DND-41 (cell line): Measurements from ENCODE around the gene CENPN.

Experiments used
- ATAC-seq: fragments of 200-7000 bp; cut with Tn5 transposase; 3 replicates; pipeline ENCODE4 v1.9.1; 2021; ENCODE audit warnings: low read depth; ENCODE audit not compliant: insufficient read depth
- DNase-seq: peaks from one replicate; pipeline ENCODE4 v3.0.0-alpha.2; 2020
- H2AFZ ChIP-seq: 2 replicates; pipeline ENCODE4 v1.6.0; 2012; ENCODE audit warnings: low read depth, low read length
- H3K27ac ChIP-seq: 2 replicates; pipeline ENCODE4 v1.5.1; 2012; ENCODE audit warnings: low read length, inconsistent platforms
- H3K27me3 ChIP-seq: fragments of 200-600 bp; sonication (generic); 2 replicates; pipeline ENCODE4 v1.6.0; 2012; ENCODE audit warnings: low read length, mild to moderate bottlenecking, inconsistent platforms; ENCODE audit not compliant: insufficient read depth, poor library complexity
- H3K36me3 ChIP-seq: 2 replicates; pipeline ENCODE4 v1.5.1; 2012; ENCODE audit warnings: low read length, inconsistent platforms; ENCODE audit not compliant: insufficient read depth
- H3K4me1 ChIP-seq: 2 replicates; pipeline ENCODE4 v1.5.1; 2012; ENCODE audit warnings: mild to moderate bottlenecking, low read length; ENCODE audit not compliant: insufficient read depth
- H3K4me2 ChIP-seq: 2 replicates; pipeline ENCODE4 v1.6.0; 2012; ENCODE audit warnings: mild to moderate bottlenecking, moderate library complexity, low read length, inconsistent platforms; ENCODE audit not compliant: insufficient read depth
- H3K4me3 ChIP-seq, 2 experiments: fragments of 200-600 bp in 1 of 2; shearing (Covaris generic) in 1 of 2; 2 replicates each; pipeline ENCODE4 v1.5.1; 2012 to 2016; ENCODE audit warnings: inconsistent platforms in 2 of 2, low read length in 2 of 2, mild to moderate bottlenecking in 2 of 2, low read depth in 1 of 2, moderate library complexity in 1 of 2
- H3K79me2 ChIP-seq: 2 replicates; pipeline ENCODE4 v1.6.0; 2012; ENCODE audit warnings: low read length, inconsistent platforms; ENCODE audit not compliant: insufficient read depth
- H3K9ac ChIP-seq: 2 replicates; pipeline ENCODE4 v1.6.0; 2012; ENCODE audit warnings: low read depth, mild to moderate bottlenecking, inconsistent platforms, low read length, moderate library complexity
- H3K9me3 ChIP-seq: 2 replicates; pipeline ENCODE4 v1.5.1; 2012; ENCODE audit warnings: low read length, moderate library complexity, mild to moderate bottlenecking, inconsistent platforms; ENCODE audit not compliant: insufficient read depth, severe bottlenecking
- H4K20me1 ChIP-seq: 2 replicates; pipeline ENCODE4 v1.6.0; 2012; ENCODE audit warnings: low read length; ENCODE audit not compliant: insufficient read depth
- EZH2 ChIP-seq: IDR thresholded peaks from 3 replicates; pipeline ENCODE4 v1.6.1; 2012; ENCODE audit warnings: borderline replicate concordance, low read depth, mild to moderate bottlenecking, moderate library complexity, low read length, inconsistent platforms; ENCODE audit not compliant: severe bottlenecking
- TF ChIP-seq, protein P1 (sequence below): IDR thresholded peaks from 2 replicates; pipeline ENCODE4 v1.5.1; 2012; ENCODE audit warnings: borderline replicate concordance, low read length, moderate library complexity, mild to moderate bottlenecking; ENCODE audit not compliant: poor library complexity, severe bottlenecking; ENCODE audit errors: extremely low read depth

Gene CENPN

DNA sequence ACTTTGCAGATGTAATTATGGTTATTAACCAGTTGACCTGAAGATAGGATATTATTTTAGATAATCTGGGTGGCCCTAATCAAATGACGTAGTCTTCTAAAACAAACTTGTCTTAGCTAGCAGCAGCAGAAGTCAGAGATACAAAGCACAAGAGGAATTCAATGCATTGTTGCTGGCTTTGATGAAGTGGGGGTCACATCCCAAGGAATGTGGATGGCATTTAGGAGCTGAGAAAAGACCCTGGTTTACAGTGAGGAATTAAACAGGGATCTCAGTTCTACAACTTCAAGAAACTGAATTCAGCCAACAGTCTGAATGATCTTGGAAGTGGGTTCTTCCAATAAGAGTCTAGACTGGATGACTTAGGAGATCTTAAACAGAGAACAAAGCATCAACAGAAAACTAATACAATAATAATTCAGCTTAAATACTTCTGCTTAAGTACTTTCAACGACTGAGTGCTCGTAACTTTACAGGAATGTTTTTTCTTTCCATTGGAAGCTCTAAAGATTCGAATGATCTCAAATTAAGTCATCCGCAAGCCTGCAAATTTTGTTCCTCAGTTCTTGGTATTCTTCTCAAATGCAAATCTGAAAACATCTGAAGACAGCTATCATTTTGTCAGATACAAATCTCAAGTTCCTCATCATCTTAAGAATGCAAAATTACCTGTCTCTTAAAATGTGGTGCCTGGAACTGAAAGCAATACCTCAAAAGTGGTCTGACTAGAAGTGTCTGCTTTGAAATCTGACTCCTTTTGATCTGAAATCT, 66.7 kb downstream of the CENPN start:
- Histone ChIP-seq H4K20me1 (no peaks in the 10 kb centered on the region), H3K4me1 (peaks cover 18% of the 10 kb centered on the region), H3K9ac (no peak overlapping the region), H3K4me3 (no peak overlapping the region), H3K36me3 (no peaks in the 10 kb centered on the region), H3K27me3 (no peaks in the 10 kb centered on the region), H3K9me3 (no peaks in the 10 kb centered on the region), H3K79me2 (no peaks in the 10 kb centered on the region), H3K4me2 (no peak overlapping the region), H2AFZ (no peak overlapping the region), H3K27ac (no peak overlapping the region)
- no peak for ATAC-seq
- TF ChIP-seq EZH2: no peak
- TF ChIP-seq, protein P1, sequence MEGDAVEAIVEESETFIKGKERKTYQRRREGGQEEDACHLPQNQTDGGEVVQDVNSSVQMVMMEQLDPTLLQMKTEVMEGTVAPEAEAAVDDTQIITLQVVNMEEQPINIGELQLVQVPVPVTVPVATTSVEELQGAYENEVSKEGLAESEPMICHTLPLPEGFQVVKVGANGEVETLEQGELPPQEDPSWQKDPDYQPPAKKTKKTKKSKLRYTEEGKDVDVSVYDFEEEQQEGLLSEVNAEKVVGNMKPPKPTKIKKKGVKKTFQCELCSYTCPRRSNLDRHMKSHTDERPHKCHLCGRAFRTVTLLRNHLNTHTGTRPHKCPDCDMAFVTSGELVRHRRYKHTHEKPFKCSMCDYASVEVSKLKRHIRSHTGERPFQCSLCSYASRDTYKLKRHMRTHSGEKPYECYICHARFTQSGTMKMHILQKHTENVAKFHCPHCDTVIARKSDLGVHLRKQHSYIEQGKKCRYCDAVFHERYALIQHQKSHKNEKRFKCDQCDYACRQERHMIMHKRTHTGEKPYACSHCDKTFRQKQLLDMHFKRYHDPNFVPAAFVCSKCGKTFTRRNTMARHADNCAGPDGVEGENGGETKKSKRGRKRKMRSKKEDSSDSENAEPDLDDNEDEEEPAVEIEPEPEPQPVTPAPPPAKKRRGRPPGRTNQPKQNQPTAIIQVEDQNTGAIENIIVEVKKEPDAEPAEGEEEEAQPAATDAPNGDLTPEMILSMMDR: no peak
- DNase-seq: no peak

DNA sequence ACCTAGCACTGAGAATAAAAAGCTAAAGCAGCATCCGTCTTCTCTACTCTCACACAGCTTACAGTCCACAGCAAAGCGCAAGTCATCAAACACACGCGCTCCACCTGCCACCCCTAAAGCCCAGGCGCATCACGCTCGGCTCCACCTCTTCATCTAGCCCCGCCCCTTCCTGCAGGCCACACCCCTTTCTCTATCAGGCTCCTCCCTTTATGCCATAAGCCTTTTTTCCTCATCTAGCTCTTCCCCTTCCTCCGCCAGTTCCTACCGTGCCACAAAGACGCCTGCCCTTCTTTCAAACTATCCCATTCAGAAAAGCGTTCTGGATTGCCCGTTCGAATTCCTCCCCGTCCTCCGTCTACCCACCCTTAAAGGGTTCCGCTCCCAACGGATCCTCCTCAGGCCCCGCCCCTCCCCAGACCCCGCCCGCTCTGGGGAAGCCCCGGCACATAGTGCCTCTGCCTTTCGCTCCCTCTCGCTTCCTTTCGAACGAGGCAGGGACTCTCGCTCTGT, 69.6 kb downstream of the CENPN start:
- ATAC-seq (peak; percentile 84), DNase-seq (peak; percentile 89)
- H3K9me3 ChIP-seq: no peaks in the 10 kb centered on the region
- H3K4me2 ChIP-seq: peak overlapping the region; percentile 87
- no peaks in the 10 kb centered on the region for H3K79me2 ChIP-seq
- TF ChIP-seq EZH2: no peak
- TF ChIP-seq, protein P1: no peak
- H4K20me1 ChIP-seq: no peaks in the 10 kb centered on the region
- peak overlapping the region; percentile 81 for H3K9ac ChIP-seq
- H3K27ac ChIP-seq: peak overlapping the region; percentile 89
- H2AFZ ChIP-seq: peak overlapping the region; percentile 93
- H3K4me3 ChIP-seq: peak overlapping the region; percentile 53 to 80
- H3K27me3 ChIP-seq: no peaks in the 10 kb centered on the region
- H3K4me1 ChIP-seq: peaks cover 18% of the 10 kb centered on the region
- H3K36me3 ChIP-seq: no peaks in the 10 kb centered on the region

DNA sequence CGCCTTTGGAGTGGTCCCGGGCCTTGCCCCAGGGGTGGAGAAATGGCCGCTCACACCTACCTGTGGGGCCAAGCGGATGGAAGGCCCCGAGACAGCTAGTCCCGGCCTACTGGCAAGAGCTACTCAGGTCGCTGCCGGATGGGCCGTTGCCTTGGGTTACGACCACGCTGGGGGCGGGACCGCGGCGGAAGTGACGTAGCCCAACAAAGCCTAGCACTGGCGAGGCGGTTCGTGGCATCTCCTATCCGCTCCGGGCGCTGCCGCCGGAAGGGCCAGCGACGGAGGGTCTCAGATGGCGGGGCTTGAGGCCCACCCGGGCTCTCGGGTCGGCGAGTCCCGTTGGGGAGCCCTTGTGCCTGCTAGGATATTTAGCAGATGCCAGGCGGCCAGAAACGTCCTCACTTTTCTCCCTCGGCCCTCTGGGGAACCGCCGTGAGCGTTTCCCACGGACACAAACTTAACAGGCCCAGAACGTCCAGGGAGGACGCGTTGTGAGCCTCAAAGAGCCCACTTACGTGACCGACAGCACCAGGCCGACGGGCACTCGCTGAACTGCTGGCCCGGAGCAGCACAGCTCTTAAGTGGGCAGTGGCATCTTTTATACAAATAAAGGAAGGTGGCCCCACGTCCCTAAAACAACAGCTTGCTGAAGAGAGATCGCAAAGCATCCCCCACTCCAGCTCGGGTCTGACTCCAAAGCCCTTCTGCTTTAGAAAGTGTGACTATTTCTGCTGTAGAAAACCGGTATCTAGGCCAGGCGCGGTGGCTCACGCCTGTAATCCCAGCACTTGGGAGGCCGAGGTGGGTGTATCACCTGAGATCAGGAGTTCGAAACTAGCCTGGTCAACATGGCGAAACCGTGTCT, 70.3 kb downstream of the CENPN start, which contains the start of gene C16orf46:
Gene C16orf46 (minus strand): TSS at position 163 of the 865 bp plus-strand sequence. CDS start 13,283 bp downstream, outside the sequence.
- H3K9ac ChIP-seq: peak within 1 kb of the TSS; percentile 81

More for the DNA sequence above, 70.3 kb downstream of the CENPN start, which contains the start of gene C16orf46:
- DNase-seq: peak; percentile 97
- Histone ChIP-seq H3K4me1 (peaks cover 18% of the 10 kb centered on the region), H3K36me3 (no peaks in the 10 kb centered on the region), H3K9me3 (no peaks in the 10 kb centered on the region), H2AFZ (peak within 1 kb of the TSS; percentile 93), H4K20me1 (no peaks in the 10 kb centered on the region), H3K27me3 (no peaks in the 10 kb centered on the region), H3K4me2 (peak within 1 kb of the TSS; percentile 87), H3K4me3 (peak within 1 kb of the TSS; percentile 53 to 80), H3K79me2 (no peaks in the 10 kb centered on the region), H3K27ac (peak within 1 kb of the TSS; percentile 89)
- no peak for TF ChIP-seq EZH2
- TF ChIP-seq, protein P1: no peak
- ATAC-seq: peak; percentile 89
